ENCODE data around the gene ACSM6.
A peak's percentile ranks its signal among the peaks of the same experiment; 100 is the strongest.

ACSM6 gene

DNA sequence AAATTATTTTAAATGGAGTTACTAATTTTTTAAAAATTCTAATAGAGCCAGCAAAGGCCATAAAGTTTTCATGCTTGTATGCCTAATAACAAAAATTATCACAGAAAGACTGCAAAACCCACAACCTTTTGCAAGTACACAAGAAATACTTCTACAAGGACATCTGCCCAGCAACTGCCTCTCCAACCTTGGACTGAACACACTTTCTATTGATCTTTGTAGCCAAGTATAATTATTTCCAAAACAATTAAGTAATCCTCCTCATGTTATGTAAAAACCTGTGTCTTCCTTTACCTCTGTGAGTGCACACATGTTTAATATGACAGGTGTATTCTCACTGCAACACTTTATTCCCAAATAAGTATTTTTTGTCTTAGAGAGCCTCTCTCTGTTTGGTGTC is 16.6 kb upstream of the ACSM6 start:
- H3K4me3 ChIP-seq (ENCODE audit: low read length) = no peak overlapping the region
- TF ChIP-seq, protein P1, sequence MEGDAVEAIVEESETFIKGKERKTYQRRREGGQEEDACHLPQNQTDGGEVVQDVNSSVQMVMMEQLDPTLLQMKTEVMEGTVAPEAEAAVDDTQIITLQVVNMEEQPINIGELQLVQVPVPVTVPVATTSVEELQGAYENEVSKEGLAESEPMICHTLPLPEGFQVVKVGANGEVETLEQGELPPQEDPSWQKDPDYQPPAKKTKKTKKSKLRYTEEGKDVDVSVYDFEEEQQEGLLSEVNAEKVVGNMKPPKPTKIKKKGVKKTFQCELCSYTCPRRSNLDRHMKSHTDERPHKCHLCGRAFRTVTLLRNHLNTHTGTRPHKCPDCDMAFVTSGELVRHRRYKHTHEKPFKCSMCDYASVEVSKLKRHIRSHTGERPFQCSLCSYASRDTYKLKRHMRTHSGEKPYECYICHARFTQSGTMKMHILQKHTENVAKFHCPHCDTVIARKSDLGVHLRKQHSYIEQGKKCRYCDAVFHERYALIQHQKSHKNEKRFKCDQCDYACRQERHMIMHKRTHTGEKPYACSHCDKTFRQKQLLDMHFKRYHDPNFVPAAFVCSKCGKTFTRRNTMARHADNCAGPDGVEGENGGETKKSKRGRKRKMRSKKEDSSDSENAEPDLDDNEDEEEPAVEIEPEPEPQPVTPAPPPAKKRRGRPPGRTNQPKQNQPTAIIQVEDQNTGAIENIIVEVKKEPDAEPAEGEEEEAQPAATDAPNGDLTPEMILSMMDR (conservative IDR thresholded peaks at IDR 0.05; ENCODE audit: low read length) = no peak
- no peak for DNase-seq (ENCODE audit: low read depth)

GRCh38 chr10:95178266-95178665 is 15.8 kb upstream of the ACSM6 start:
- DNase-seq (ENCODE audit: low read depth) = no peak
- TF ChIP-seq, protein P1 (conservative IDR thresholded peaks at IDR 0.05; ENCODE audit: low read length) = no peak
- no peak overlapping the region for H3K4me3 ChIP-seq (ENCODE audit: low read length)

- no peak overlapping the region for H3K4me3 ChIP-seq (ENCODE audit: low read length)
- no peak for DNase-seq (ENCODE audit: low read depth)
- TF ChIP-seq, protein P1 (conservative IDR thresholded peaks at IDR 0.05; ENCODE audit: low read length) = no peak
Observed at GRCh38 chr10:95178797-95179196, 15.2 kb upstream of the ACSM6 start.

DNA sequence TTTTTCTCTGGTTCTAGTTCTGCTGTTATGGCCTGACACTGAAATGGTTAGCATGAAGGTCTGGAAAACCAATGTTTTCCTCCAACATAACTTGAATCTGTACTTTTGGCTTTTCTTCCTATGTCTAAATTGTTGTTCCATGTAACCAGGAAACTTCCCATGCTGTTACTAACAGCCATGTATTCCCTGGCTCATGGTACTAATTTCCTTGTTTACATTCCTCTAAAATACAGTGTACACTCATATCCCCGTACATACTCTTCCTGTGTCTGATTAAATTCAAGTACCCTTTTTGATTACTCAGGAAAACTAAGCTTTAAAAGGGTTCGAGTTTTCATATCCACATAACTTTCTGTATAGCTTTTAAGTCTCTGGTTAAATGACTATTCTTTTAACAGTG is 12.3 kb upstream of the ACSM6 start:
- DNase-seq (ENCODE audit: low read depth) = peak; percentile 59
- TF ChIP-seq, protein P1 (conservative IDR thresholded peaks at IDR 0.05; ENCODE audit: low read length) = no peak
- no peak overlapping the region for H3K4me3 ChIP-seq (ENCODE audit: low read length)

- TF ChIP-seq, protein P1 (conservative IDR thresholded peaks at IDR 0.05; ENCODE audit: low read length) = peak; percentile 72
- H3K4me3 ChIP-seq (ENCODE audit: low read length) = peak overlapping the region; percentile 73
- DNase-seq (ENCODE audit: low read depth) = peak; percentile 77
Observed at GRCh38 chr10:95183271-95184230, 10.5 kb upstream of the ACSM6 start.

- TF ChIP-seq, protein P1 (conservative IDR thresholded peaks at IDR 0.05; ENCODE audit: low read length) = no peak
- no peak for DNase-seq (ENCODE audit: low read depth)
- H3K4me3 ChIP-seq (ENCODE audit: low read length) = no peak overlapping the region
Observed at GRCh38 chr10:95187617-95188016, 6.4 kb upstream of the ACSM6 start.

GRCh38 chr10:95188593-95188992 is 5.4 kb upstream of the ACSM6 start:
- DNase-seq (ENCODE audit: low read depth) = no peak
- no peak overlapping the region for H3K4me3 ChIP-seq (ENCODE audit: low read length)
- TF ChIP-seq, protein P1 (conservative IDR thresholded peaks at IDR 0.05; ENCODE audit: low read length) = no peak

All from AG10803 (cell line).